Measurements from ENCODE around the gene ERCC4.
A peak's percentile ranks its signal among the peaks of the same experiment; 100 is the strongest.

Gene ERCC4

GRCh38 chr16:13911871-13912270 is 8.1 kb upstream of the ERCC4 start:
- no peak for DNase-seq

DNA sequence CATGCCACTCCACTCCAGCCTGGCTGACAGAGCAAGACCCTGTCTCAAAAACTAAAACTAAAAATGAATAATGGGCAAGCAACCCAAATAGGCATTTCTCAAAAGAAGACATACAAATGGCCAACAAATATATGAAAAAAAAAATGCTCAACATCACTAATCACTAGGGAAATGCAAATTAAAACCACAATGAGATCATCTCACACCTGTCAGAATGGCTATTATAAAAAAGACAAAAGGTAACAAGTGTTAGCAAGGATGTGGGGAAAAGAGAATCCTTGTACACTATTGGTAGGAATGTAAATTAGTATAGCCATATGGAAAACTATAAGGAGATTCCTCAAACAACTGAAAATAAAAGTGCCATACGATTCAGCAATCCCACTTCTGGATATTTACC is 7.1 kb upstream of the ERCC4 start:
- DNase-seq = no peak

DNA sequence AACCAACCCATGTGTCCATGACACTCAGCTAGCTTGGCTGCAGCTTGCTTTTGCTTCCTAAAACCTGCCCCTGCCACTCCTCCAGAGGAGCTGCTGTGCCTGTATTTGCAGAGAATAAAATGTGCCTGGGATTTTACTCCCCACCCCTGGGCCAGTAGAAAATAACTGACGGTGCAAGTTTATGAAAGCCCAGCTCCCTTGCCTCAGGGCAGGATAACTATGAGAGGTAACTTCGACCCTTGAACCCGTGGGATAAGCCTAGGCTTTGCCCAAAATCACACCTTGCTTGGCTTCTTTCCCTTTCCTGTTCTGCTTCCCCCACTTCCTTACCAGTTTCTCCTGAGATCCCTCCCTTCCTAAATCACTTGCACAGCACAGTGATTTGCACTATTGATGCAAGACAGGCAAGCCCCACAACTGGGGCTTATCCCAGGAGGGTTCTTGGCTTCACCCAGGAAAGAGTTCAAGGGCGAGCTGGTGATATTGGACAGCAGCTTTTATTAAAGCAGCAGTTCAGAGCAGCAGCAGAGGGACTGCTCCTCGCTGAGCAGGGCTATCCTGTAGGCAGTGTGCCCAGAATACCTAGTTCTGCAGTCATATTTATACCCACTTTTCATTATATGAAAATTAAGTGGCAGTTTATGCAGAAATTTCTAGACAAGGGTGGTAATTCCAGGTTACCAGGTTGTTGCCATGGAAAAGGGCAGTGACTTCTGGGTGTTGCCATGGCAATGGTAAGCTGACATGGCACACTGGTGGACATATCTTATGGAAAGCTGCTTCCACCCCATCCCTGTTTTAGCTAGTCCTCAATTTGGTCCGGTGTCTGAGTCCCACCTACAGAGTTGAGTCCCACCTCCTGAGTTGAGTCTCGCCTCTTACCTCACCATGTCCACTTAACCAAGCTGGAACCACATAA is 6.3 kb upstream of the ERCC4 start:
- no peak for DNase-seq

GRCh38 chr16:13915033-13915635 is 4.8 kb upstream of the ERCC4 start:
- no peak for DNase-seq

- peak; percentile 42 to 70 for DNase-seq
These were observed 648 bp upstream of the ERCC4 start for GRCh38 chr16:13919330-13919682.

GRCh38 chr16:13920510-13920818 is 510 bp downstream of the ERCC4 start:
- no peak for DNase-seq

- DNase-seq = no peak
These were observed 1.4 kb downstream of the ERCC4 start for GRCh38 chr16:13921328-13921727.

DNA sequence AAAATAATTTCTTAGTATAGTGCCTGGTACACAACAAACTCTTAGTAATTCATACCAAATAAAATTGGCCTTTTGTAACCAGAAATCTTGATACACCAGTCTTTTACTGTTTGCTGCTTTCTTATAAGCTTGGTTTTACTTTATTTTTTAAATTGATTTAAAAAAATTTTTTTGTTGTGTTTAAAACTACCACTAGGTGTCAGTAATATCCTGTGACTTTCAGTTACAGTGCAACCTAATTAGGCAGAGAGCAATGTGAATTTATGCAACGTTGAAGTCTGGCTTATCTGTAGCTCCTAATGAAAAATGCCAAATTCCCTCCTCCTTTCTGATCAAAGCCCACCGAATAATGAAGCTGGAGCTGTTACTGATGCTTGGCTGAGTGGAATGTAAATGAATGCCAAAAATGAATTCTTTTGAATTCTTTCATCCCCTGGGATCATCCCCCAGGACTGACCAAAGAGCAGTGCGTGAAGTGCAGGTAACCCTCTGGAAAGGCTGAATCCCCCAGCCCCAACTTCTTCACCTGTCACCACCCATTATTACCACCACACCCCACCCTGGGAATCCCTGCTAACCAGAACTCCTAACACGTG is 3.8 kb downstream of the ERCC4 start:
- DNase-seq = peak; percentile 32 to 63

DNA sequence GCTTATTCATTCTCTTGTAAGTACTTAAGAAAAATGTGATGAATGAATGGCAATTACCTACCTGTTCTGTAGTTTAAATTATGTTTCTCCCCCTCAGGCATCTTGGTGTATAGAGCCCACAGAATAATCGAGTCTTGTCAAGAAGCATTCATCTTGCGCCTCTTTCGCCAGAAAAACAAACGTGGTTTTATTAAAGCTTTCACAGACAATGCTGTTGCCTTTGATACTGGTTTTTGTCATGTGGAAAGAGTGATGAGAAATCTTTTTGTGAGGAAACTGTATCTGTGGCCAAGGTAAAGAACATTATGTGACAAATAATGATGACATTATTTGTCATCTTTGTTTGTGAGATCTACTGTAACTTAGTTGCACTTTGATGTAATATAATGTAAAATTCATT is 6.5 kb downstream of the ERCC4 start:
- DNase-seq = no peak

DNA sequence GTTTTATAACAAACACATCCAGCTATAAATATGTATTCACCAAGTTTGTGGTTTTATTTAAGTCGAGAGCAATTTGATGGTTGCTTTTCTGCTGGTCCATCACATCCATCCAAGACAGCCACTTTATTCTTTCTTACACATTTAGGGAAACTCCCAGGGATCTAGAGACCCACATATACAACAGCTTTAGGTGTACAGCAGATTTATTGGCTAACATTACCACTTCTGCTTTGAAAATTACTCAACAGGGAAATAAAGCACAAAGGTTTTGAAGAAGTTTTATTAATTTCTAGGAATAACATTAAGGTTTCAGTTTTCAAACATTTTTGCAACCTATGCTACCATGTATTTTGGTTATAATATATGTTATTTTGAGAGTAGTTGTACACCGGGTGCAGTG is 6.9 kb downstream of the ERCC4 start:
- no peak for DNase-seq

GRCh38 chr16:13928646-13929045 is 8.7 kb downstream of the ERCC4 start:
- no peak for DNase-seq

GRCh38 chr16:13931845-13932244 is 11.9 kb downstream of the ERCC4 start:
- no peak for DNase-seq

GRCh38 chr16:13935408-13935807 is 15.5 kb downstream of the ERCC4 start:
- DNase-seq = no peak

DNA sequence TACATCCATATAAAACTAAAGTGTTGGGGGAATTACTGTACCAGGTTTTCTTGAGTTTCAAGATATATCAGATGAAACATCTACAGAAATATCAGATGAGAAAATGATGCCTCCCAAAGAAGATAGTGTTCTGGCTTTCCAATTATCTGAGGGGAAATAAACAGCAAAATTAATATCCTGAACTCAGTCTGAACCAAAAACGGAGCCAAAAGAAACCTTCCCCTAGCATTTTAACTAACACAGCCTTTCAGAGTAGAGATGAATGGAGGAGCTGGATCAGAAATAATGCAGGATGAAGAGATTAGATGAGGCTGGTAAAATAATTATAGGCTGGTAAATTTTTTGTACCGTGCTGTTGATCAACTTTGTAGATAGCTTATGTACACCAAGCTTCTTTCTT is 16.2 kb downstream of the ERCC4 start:
- no peak for DNase-seq

DNA sequence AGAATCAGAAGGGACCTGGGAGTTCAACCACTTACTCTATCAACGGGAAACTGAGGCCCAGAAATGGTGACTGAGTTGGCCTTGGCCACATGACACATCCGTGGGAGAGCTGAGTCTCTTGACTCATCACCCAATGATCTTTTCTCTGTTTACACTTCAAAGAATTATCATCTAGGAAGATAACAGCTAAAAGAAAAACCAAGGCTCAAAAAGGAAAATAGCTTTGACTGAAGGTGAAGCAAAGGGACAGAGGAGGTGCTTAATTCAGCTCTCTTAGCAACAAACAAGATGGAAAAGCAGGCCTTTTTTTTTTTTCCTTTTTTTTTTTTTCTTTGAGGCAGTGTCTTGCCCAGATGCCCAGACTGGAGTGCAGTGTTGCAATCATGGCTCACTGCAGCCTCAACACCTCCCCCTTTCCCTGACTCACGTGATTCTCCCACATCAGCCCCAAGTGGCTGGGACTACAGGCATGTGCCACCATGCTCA is 16.7 kb downstream of the ERCC4 start:
- no peak for DNase-seq

GRCh38 chr16:13937411-13937810 is 17.5 kb downstream of the ERCC4 start:
- DNase-seq = no peak

- DNase-seq = no peak
These were observed 18.5 kb downstream of the ERCC4 start for GRCh38 chr16:13938480-13938879.

GRCh38 chr16:13939821-13940220 is 19.9 kb downstream of the ERCC4 start:
- no peak for DNase-seq

DNA sequence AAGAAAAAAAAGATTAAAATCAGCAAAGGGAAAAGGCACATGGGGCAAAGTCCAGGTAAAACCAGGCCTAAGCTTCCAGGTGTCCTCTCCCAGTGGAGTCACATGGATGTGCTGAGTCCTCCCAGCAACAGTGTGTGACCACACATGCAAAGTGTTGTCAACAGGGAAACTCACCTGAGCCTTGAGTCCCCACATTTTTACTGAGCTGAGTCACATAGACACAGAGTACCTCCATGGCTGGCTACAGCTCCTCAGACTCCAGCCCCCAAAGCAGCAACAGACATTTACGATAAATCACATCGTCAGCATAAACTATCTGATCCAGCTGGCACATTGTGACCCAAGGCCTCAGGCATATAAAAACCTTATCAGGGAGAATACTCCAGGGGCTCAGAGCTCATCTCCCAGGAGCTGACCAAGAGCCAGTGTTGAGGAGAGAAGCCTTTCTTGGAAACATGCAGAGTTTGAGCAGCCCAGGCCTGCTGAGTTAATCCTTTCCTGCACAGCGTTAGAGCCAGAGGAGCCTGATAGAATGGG is 20.5 kb downstream of the ERCC4 start:
- no peak for DNase-seq

DNA sequence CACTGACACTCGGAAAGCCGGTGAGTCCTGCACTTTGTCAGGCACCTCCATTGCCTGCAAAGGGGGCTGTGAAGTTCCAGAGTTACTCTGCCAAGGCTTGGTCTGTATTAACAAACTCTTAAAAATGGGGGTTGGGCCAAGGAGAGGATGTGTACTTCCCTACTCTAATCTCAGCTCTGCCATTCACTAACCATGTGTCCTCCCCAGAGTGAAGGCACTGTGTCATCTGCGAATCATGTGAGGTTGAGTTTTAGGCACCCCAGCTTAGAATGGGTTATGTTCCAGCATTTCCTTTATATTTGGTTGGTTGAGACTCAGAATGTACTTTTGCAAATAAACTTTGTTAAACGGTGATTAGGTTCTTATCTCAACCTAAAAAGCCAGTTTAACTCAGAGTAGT is 24.9 kb downstream of the ERCC4 start:
- no peak for DNase-seq

DNA sequence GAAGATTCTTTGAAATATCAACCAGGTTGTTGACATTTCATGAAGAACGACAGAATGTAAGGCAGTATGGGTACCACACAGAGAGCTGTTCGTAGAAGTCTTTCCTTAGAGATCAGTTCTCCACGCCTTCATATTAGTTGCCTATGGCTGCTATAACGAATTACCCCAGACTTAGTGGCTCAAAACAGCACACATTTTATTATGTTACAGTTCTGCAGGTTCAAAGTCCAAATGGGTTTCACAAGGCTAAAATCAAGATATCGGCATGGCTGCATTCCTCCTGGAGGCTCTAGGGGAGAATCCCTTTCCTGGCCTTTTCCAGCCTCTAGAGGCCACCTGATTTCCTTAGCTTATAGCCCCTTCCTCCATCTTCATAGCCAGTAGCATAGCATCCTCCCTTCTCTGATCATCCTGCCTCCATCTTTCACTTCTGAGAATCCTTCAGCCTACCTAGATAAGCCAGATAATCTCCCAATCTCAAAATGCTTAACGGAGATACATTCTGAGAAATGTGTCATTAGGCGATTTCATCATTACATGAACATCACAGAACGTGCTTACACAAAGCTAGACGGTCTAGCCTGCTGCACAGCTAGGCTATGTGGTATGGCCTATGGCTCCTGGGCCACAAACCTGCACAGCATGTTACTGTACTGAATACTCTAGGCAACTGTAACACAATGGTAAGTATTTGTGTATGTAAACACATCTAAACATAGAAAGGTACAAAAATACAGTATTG is 26.0 kb downstream of the ERCC4 start:
- no peak for DNase-seq

DNA sequence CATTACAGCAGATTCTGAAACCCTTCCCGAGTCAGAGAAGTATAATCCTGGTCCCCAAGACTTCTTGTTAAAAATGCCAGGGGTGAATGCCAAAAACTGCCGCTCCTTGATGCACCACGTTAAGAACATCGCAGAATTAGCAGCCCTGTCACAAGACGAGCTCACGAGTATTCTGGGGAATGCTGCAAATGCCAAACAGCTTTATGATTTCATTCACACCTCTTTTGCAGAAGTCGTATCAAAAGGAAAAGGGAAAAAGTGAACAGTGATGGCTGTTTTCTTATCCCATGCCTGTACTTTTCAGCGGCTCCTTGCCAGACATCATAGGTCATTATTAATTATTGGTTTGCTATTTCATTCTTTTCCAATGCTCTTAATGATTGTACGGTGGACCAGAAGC is 28.1 kb downstream of the ERCC4 start:
- no peak for DNase-seq

GRCh38 chr16:13950821-13951547 is 31.0 kb downstream of the ERCC4 start:
- no peak for DNase-seq
